Hepatocyte (in vitro differentiated cells): ENCODE results near the gene WDFY4. TPM values are rescaled to one million over a fixed set of nuclear protein-coding genes. Genes with fewer than 3 reads are reported as not detected.

Experiments
- DNase-seq: peaks from one replicate; pipeline ENCODE4 v3.0.0-alpha.2; 2016; ENCODE audit warnings: low spot score
- H2AFZ ChIP-seq: fragments of 200-600 bp; sonication (generic); 2 replicates; pipeline ENCODE4 v1.6.0; 2016; ENCODE audit warnings: antibody characterized with exemption, mild to moderate bottlenecking
- H3K27ac ChIP-seq: fragments of 200-600 bp; sonication (generic); 2 replicates; pipeline ENCODE4 v1.5.1; 2016; ENCODE audit warnings: mild to moderate bottlenecking
- H3K27me3 ChIP-seq: fragments of 200-600 bp; sonication (generic); 2 replicates; pipeline ENCODE4 v1.6.1; 2016
- H3K36me3 ChIP-seq: fragments of 200-600 bp; sonication (generic); replicated peaks from 2 replicates; pipeline ENCODE4 v1.5.1; 2016; ENCODE audit warnings: low read depth; ENCODE audit not compliant: insufficient read depth
- H3K4me1 ChIP-seq: fragments of 200-600 bp; sonication (generic); 2 replicates; pipeline ENCODE4 v1.5.1; 2016; ENCODE audit warnings: mild to moderate bottlenecking, moderate library complexity; ENCODE audit not compliant: insufficient read depth
- H3K4me2 ChIP-seq: fragments of 200-600 bp; sonication (generic); 2 replicates; pipeline ENCODE4 v1.6.0; 2016
- H3K4me3 ChIP-seq: fragments of 200-600 bp; sonication (generic); 2 replicates; pipeline ENCODE4 v1.5.1; 2016; ENCODE audit warnings: mild to moderate bottlenecking
- H3K79me2 ChIP-seq: fragments of 200-600 bp; sonication (generic); 2 replicates; pipeline ENCODE4 v1.6.0; 2017; ENCODE audit warnings: mild to moderate bottlenecking
- H3K9me2 ChIP-seq: fragments of 200-600 bp; sonication (generic); replicated peaks from 2 replicates; pipeline ENCODE4 v1.6.0; 2017; ENCODE audit warnings: mild to moderate bottlenecking; ENCODE audit not compliant: insufficient read depth
- H3K9me3 ChIP-seq: fragments of 200-600 bp; sonication (generic); 2 replicates; pipeline ENCODE4 v1.5.1; 2016; ENCODE audit warnings: low read depth, mild to moderate bottlenecking
- H4K20me1 ChIP-seq: fragments of 200-600 bp; sonication (generic); 2 replicates; pipeline ENCODE4 v1.6.0; 2016; ENCODE audit warnings: mild to moderate bottlenecking; ENCODE audit not compliant: insufficient read depth, poor library complexity, severe bottlenecking
- CTCF ChIP-seq: fragments of 200-600 bp; sonication (generic); IDR thresholded peaks from 2 replicates; pipeline ENCODE4 v1.5.1; 2016; ENCODE audit warnings: antibody characterized with exemption, mild to moderate bottlenecking; ENCODE audit not compliant: poor library complexity
- EZH2 ChIP-seq: fragments of 200-600 bp; sonication (generic); IDR thresholded peaks from 2 replicates; pipeline ENCODE4 v1.6.1; 2016; ENCODE audit warnings: antibody characterized with exemption, mild to moderate bottlenecking, borderline replicate concordance
- EZH2phosphoT487 ChIP-seq: fragments of 200-600 bp; sonication (generic); IDR thresholded peaks from one replicate; pipeline ENCODE4 v1.6.1; 2018; ENCODE audit warnings: antibody characterized with exemption, mild to moderate bottlenecking, low read depth, moderate library complexity; ENCODE audit not compliant: unreplicated experiment, severe bottlenecking
- WGBS: methylation state at CpG from one replicate; pipeline ENCODE4 v1.1.6; 2016; ENCODE audit warnings: low lambda C conversion rate; ENCODE audit errors: missing lambda C conversion rate; 5-methylcytosine and 5-hydroxymethylcytosine counted together
- polyA plus RNA-seq: library from polyadenylated mRNA; unstranded; fragments of >200 nt; fragmentation: Nextera tagmentation; extraction: Ambion mirVana; gene quantifications from 2 replicates; pipeline ENCODE4 v1.2.1, GENCODE V29; 2016
- total RNA-seq: library from RNA; depleted of rRNA; stranded (reverse); fragments of >200 nt; gene quantifications from 2 replicates; pipeline ENCODE4 v1.2.3, GENCODE V29; 2014

The WDFY4 gene
- total and polyA plus RNA-seq, 2 experiments from 2014 or later, result 0.43 to 0.91 TPM

GRCh38 chr10:48926764-48927540, 242.3 kb downstream of the WDFY4 start:
- no peak overlapping the region for H3K27ac ChIP-seq
- H3K4me2 ChIP-seq, result no peak overlapping the region
- H2AFZ ChIP-seq, result no peak overlapping the region
- 76% methylated on average over 13 of the region's 13 CpGs for WGBS
- H3K27me3 ChIP-seq, result no peaks in the 10 kb centered on the region
- H4K20me1 ChIP-seq, result no peaks in the 10 kb centered on the region
- no peaks in the 10 kb centered on the region for H3K36me3 ChIP-seq
- no peaks in the 10 kb centered on the region for H3K4me1 ChIP-seq
- H3K79me2 ChIP-seq, result no peaks in the 10 kb centered on the region
- H3K9me2 ChIP-seq, result no peaks in the 10 kb centered on the region
- TF ChIP-seq EZH2, result no peak
- TF ChIP-seq CTCF, result no peak
- no peak for TF ChIP-seq EZH2phosphoT487
- no peak overlapping the region for H3K4me3 ChIP-seq
- H3K9me3 ChIP-seq, result no peaks in the 10 kb centered on the region
- no peak for DNase-seq

- Histone ChIP-seq H4K20me1 (no peaks in the 10 kb centered on the region), H3K9me3 (no peaks in the 10 kb centered on the region), H3K27ac (no peak overlapping the region), H3K4me3 (no peak overlapping the region), H3K27me3 (no peaks in the 10 kb centered on the region), H3K79me2 (no peaks in the 10 kb centered on the region), H2AFZ (no peak overlapping the region), H3K9me2 (no peaks in the 10 kb centered on the region), H3K36me3 (no peaks in the 10 kb centered on the region), H3K4me1 (no peaks in the 10 kb centered on the region), H3K4me2 (no peak overlapping the region)
- no peak for TF ChIP-seq CTCF
- TF ChIP-seq EZH2phosphoT487, result no peak
- TF ChIP-seq EZH2, result no peak
- 71% methylated on average over 5 of the region's 5 CpGs for WGBS
- DNase-seq, result no peak
These were observed 244.8 kb downstream of the WDFY4 start for GRCh38 chr10:48929413-48929990.

- Histone ChIP-seq H3K9me2 (no peaks in the 10 kb centered on the region), H3K4me2 (no peak overlapping the region), H3K4me1 (no peaks in the 10 kb centered on the region), H3K27me3 (no peaks in the 10 kb centered on the region), H3K79me2 (no peaks in the 10 kb centered on the region), H2AFZ (no peak overlapping the region), H3K9me3 (no peaks in the 10 kb centered on the region), H4K20me1 (no peaks in the 10 kb centered on the region), H3K4me3 (no peak overlapping the region), H3K36me3 (no peaks in the 10 kb centered on the region), H3K27ac (no peak overlapping the region)
- 36% methylated on average over 4 of the region's 4 CpGs for WGBS
- TF ChIP-seq CTCF, result no peak
- no peak for TF ChIP-seq EZH2
- TF ChIP-seq EZH2phosphoT487, result no peak
- no peak for DNase-seq
These were observed 246.5 kb downstream of the WDFY4 start for GRCh38 chr10:48931188-48931587.
